ENCODE results near the gene MORN4.
"Not testable (repeated sequence)": the region's sequence is repeated elsewhere in the genome, so short reads cannot be mapped to it uniquely, and the experiment has no call there.

The MORN4 gene

DNA sequence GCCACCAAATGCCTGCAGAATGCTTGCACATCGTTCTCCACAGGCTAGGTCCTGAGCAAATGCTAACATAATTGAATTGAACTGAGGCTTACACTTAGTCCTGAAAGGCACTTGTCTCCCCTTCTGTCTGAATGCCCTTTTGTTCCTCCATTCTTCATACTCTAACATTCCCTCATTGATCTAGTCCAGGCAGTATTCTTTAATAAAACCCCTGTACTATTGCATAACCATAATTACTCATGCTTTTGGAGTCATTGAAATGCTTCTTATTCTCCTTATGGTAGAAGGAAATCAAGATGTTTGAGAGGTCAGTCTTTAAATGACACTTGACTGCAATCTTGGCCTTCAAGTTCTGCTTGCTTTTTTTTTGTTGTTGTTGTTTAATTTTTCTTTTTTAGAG, 14.3 kb upstream of the MORN4 start:
- Histone ChIP-seq H3K36me3 (ENCODE audit: control insufficient read depth, low read length) (peaks cover 20% of the 10 kb centered on the region), H3K4me1 (ENCODE audit: control insufficient read depth, low read length) (peaks cover 11% of the 10 kb centered on the region), H4K20me1 (ENCODE audit: control insufficient read depth, insufficient read depth, low read depth, low read length) (no peaks in the 10 kb centered on the region), H3F3A (ENCODE audit: control insufficient read depth, insufficient read depth) (no peaks in the 10 kb centered on the region), H3K79me2 (ENCODE audit: control insufficient read depth, low read length) (peaks cover 21% of the 10 kb centered on the region), H3K4me2 (ENCODE audit: low read length) (no peak overlapping the region), H3K27me3 (ENCODE audit: control insufficient read depth, low read length) (no peaks in the 10 kb centered on the region), H3K4me3 (ENCODE audit: low read length) (no peak overlapping the region), H3K9me2 (replicated peaks; ENCODE audit: control insufficient read depth, low read length) (no peaks in the 10 kb centered on the region), H3K27ac (ENCODE audit: low read depth, low read length) (no peak overlapping the region), H3K9me3 (ENCODE audit: control insufficient read depth, insufficient read depth, low read length) (no peaks in the 10 kb centered on the region)
- no peak for TF ChIP-seq EZH2phosphoT487 (IDR thresholded peaks at IDR 0.05; ENCODE audit: borderline replicate concordance, low read length)
- TF ChIP-seq, protein P1, sequence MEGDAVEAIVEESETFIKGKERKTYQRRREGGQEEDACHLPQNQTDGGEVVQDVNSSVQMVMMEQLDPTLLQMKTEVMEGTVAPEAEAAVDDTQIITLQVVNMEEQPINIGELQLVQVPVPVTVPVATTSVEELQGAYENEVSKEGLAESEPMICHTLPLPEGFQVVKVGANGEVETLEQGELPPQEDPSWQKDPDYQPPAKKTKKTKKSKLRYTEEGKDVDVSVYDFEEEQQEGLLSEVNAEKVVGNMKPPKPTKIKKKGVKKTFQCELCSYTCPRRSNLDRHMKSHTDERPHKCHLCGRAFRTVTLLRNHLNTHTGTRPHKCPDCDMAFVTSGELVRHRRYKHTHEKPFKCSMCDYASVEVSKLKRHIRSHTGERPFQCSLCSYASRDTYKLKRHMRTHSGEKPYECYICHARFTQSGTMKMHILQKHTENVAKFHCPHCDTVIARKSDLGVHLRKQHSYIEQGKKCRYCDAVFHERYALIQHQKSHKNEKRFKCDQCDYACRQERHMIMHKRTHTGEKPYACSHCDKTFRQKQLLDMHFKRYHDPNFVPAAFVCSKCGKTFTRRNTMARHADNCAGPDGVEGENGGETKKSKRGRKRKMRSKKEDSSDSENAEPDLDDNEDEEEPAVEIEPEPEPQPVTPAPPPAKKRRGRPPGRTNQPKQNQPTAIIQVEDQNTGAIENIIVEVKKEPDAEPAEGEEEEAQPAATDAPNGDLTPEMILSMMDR (IDR thresholded peaks at IDR 0.05; ENCODE audit: low read depth, low read length, poor library complexity, severe bottlenecking): no peak

DNA sequence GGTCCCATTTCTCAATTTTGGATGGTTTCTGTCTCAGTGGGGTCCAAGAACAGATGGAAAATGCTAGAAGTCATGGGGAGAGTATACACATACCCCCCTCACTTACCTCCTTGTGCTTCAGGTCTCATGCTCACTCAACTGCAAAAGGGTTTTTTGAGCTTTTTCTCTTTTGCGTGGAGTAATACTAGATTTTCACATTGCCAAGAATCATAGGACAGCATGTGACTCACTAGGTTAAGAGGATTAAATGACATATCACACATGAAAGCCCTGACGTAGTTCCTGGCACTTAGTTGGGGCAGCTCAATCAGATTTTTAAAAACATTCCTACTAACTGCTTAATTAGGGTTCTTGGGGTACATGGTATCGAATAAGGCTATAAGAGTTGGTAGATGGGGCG, 11.6 kb upstream of the MORN4 start:
- Histone ChIP-seq H3K79me2 (ENCODE audit: control insufficient read depth, low read length) (peaks cover 33% of the 10 kb centered on the region), H3K4me1 (ENCODE audit: control insufficient read depth, low read length) (peaks cover 25% of the 10 kb centered on the region), H3K9me3 (ENCODE audit: control insufficient read depth, insufficient read depth, low read length) (no peaks in the 10 kb centered on the region), H3K27me3 (ENCODE audit: control insufficient read depth, low read length) (no peaks in the 10 kb centered on the region), H3K4me3 (ENCODE audit: low read length) (no peak overlapping the region), H3K9me2 (replicated peaks; ENCODE audit: control insufficient read depth, low read length) (no peaks in the 10 kb centered on the region), H4K20me1 (ENCODE audit: control insufficient read depth, insufficient read depth, low read depth, low read length) (peaks cover 5% of the 10 kb centered on the region; the same call in 1 of the 2 replicates), H3K36me3 (ENCODE audit: control insufficient read depth, low read length) (peaks cover 7% of the 10 kb centered on the region), H3K4me2 (ENCODE audit: low read length) (no peak overlapping the region), H3K27ac (ENCODE audit: low read depth, low read length) (no peak overlapping the region), H3F3A (ENCODE audit: control insufficient read depth, insufficient read depth) (no peaks in the 10 kb centered on the region)
- TF ChIP-seq, protein P1 (IDR thresholded peaks at IDR 0.05; ENCODE audit: low read depth, low read length, poor library complexity, severe bottlenecking): no peak
- TF ChIP-seq EZH2phosphoT487 (IDR thresholded peaks at IDR 0.05; ENCODE audit: borderline replicate concordance, low read length): no peak

DNA sequence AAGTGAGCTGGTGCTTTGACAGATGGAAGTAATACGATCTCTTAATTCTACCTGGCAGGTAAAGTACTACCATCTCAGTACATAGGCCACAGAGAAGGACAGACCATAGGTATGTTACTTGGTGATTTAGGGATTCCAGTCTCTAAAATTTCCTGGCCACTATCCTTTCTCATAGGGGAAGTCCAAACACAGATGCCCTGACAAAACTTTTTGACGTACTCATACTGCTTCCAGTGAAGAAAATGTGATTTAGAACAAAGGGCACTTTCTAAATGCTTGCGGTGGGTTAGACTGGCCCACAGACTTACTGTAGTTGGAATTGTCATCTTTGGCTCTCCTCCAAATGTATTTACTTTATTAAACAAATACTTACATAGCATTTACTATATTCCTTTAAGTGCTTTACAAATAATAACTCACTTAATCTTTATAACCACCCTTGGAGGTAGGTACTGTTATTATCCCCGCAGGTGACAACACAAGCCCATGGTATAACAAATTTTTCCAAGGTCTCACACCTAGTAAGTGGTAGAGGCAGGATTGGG, 10.2 kb upstream of the MORN4 start:
- peaks cover 23% of the 10 kb centered on the region for H3K79me2 ChIP-seq (ENCODE audit: control insufficient read depth, low read length)
- peaks cover 7% of the 10 kb centered on the region for H3K36me3 ChIP-seq (ENCODE audit: control insufficient read depth, low read length)

GRCh38 chr10:97642471-97643159, 9.3 kb upstream of the MORN4 start:
- H3K27ac ChIP-seq (ENCODE audit: low read depth, low read length); H3K4me3 ChIP-seq (ENCODE audit: low read length); H3K9me3 ChIP-seq (ENCODE audit: control insufficient read depth, insufficient read depth, low read length); H3F3A ChIP-seq (ENCODE audit: control insufficient read depth, insufficient read depth); H3K27me3 ChIP-seq (ENCODE audit: control insufficient read depth, low read length); H4K20me1 ChIP-seq (ENCODE audit: control insufficient read depth, insufficient read depth, low read depth, low read length); H3K4me2 ChIP-seq (ENCODE audit: low read length); H3K36me3 ChIP-seq (ENCODE audit: control insufficient read depth, low read length); H3K9me2 ChIP-seq (replicated peaks; ENCODE audit: control insufficient read depth, low read length): not testable (repeated sequence)
- Histone ChIP-seq H3K79me2 (ENCODE audit: control insufficient read depth, low read length) (peaks cover 20% of the 10 kb centered on the region), H3K4me1 (ENCODE audit: control insufficient read depth, low read length) (peaks cover 15% of the 10 kb centered on the region)

More for the DNA sequence above, 10.2 kb upstream of the MORN4 start:
- TF ChIP-seq EZH2phosphoT487 (IDR thresholded peaks at IDR 0.05; ENCODE audit: borderline replicate concordance, low read length): no peak
- TF ChIP-seq, protein P1 (IDR thresholded peaks at IDR 0.05; ENCODE audit: low read depth, low read length, poor library complexity, severe bottlenecking): no peak
- H3K4me2 ChIP-seq (ENCODE audit: low read length): no peak overlapping the region
- no peaks in the 10 kb centered on the region for H3K27me3 ChIP-seq (ENCODE audit: control insufficient read depth, low read length)
- H3K4me3 ChIP-seq (ENCODE audit: low read length): no peak overlapping the region
- peaks cover 5% of the 10 kb centered on the region; the same call in 1 of the 2 replicates for H4K20me1 ChIP-seq (ENCODE audit: control insufficient read depth, insufficient read depth, low read depth, low read length)
- H3K9me2 ChIP-seq (replicated peaks; ENCODE audit: control insufficient read depth, low read length): no peaks in the 10 kb centered on the region
- H3K27ac ChIP-seq (ENCODE audit: low read depth, low read length): no peak overlapping the region
- H3F3A ChIP-seq (ENCODE audit: control insufficient read depth, insufficient read depth): no peaks in the 10 kb centered on the region
- no peaks in the 10 kb centered on the region for H3K9me3 ChIP-seq (ENCODE audit: control insufficient read depth, insufficient read depth, low read length)
- H3K4me1 ChIP-seq (ENCODE audit: control insufficient read depth, low read length): peaks cover 19% of the 10 kb centered on the region
